GM21825 (cell line): ENCODE data around the gene TOX2.

Experiments used
- ATAC-seq: cut with Tn5 transposase; IDR thresholded peaks from one replicate; pipeline ENCODE4 v1.9.1; 2021; ENCODE audit warnings: mild to moderate bottlenecking, moderate library complexity; ENCODE audit not compliant: unreplicated experiment

The TOX2 gene

GRCh38 chr20:43938932-43939761 is 24.5 kb downstream of the TOX2 start:
- ATAC-seq: no peak

DNA sequence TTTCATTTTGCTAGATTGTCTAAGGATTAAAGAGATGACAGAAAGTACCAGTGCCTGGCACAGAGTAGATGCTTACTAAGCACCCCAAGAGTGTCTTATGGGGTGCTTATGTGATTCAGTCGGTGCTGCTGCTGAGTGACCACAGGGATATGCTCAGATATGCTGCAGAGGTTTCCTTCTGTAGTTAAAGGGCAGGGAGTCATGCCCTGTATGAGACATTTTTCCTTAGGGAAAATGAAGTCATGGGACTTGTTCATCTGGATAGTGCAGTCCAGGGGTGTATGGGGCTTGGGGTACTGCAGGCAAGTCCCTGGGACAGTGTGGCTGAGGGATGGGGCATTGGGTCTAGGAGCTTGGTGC is 25.1 kb downstream of the TOX2 start:
- no peak for ATAC-seq

DNA sequence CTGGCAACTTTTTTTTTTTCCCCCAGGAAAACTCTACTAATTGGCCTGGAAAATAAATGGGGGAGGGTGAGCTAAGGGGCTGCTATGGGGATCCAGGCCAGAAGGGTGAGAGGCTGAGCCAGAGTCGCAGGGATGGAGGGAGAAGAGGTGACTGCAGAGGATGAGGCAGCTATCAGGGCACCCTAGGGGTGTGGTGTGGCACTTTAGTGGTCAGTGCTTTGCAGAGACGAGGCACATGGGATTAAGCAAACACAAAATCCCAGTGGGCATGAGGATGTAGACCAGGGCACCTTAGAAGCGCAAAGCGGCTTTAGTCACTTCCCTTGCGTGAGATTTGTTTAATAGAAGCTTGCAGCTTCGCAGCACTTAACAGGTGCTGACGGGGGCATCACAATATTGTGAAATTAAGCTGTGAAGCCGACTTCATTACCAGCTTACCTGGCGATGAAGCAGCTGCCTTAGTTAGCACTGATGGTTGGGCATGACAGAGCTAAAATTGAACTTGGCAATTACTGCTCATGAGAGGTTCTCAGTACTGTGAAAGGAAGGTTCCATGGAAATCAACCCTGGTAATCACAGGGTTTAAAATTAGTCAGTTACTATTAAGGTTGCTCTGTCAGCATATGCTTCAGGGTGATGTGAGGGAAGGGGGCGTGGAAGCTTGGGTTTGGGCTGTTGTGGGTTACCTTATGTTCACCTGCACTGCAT is 26.0 kb downstream of the TOX2 start:
- ATAC-seq: no peak

DNA sequence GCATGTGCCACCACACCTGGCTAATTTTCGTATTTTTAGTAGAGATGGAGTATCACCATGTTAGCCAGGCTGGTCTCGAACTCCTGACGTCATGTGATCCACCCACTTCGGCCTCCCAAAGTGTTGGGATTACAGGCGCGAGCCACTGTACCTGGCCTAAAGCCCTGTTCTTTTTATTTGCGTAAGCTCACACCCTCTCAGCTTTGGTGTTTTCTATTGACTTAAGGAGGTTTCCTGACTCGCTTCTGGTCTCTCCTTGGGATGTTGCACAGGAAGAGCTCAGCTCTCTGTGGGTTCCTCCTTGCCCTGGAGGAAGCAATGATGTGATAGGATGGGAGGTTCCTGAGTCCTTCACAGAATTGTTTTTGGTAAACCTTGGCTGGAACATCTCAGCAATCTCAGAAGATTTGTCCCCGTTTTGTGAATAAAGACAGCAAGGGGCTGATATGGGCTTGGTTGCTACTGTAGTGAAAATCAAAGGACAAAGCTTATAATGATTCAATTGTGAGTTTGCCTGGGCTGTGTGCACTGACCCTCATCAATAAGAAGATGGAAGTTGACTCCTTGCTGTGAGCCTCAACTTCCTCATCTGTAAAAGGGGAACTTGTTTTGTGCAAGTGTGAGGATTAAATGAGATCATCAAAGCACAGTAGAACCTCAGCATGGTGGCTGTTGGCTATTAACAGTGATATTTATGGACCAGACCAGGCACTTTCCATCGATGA is 27.0 kb downstream of the TOX2 start:
- ATAC-seq: peak; percentile 26

GRCh38 chr20:43942201-43942590 is 27.5 kb downstream of the TOX2 start:
- ATAC-seq: peak; percentile 9

DNA sequence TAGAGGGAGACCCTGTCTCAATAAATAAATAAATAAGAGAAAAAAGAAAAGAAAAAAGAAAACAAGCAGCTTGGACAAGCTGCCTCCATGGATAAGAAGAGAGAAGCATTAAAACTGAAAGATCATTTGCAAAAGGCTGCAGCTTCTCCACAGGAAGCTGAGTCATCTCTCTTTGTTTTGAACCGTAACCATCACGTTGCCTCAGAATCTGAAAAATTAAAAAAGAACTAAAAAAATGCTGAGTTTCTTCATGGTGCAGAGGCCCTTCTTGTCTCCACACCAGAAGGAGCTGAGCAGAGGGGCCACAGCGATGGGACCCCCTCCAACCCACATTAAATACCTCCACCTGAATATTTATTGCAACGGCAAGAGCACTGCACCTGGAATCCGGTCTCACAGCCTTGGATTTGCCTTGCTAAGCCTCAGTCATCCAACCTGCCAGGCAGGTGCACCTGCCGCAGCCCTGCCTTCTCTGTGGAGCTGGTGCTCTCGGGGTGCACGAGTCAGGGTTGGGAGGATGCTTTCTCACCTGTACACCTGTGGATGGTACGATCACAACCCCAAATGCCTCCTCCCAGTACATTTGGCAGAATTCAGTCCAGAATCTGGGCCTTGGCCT is 28.1 kb downstream of the TOX2 start:
- ATAC-seq: peak; percentile 56

DNA sequence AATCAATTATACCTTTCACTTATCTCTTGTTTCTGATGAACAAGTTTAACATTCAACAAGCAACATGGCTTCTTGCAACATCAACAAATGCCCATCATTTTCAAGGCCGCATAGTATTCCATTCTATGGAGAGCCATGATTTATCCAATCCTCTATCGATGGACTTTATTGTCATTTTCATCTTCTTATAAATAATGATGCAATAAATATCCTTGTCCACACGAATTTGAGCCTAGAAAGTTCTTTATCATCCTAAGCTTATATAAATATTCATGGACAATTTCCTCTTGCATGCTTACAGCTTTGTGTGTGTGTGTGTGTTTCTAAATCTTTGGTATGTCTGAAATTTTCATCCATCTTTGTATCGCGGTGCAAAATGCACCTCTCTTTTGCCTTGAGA is 29.1 kb downstream of the TOX2 start:
- no peak for ATAC-seq

GRCh38 chr20:43944653-43945235 is 30.1 kb downstream of the TOX2 start:
- no peak for ATAC-seq

- no peak for ATAC-seq
Measured at GRCh38 chr20:43945391-43946205, 30.9 kb downstream of the TOX2 start.

DNA sequence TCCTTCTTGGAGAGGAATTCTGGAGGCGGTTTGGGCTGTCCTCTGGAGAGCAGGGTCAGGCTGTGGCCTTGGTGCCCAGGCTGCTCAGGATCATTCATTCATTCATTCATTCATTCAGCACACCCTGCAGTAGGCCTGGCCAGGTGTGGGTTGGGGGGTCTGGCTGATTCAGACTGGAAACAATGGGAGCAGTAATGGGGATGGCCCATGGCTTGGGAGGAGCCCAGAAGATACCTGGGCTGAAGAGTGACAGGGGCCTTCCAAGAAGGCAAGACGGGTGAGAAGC is 31.5 kb downstream of the TOX2 start:
- no peak for ATAC-seq

DNA sequence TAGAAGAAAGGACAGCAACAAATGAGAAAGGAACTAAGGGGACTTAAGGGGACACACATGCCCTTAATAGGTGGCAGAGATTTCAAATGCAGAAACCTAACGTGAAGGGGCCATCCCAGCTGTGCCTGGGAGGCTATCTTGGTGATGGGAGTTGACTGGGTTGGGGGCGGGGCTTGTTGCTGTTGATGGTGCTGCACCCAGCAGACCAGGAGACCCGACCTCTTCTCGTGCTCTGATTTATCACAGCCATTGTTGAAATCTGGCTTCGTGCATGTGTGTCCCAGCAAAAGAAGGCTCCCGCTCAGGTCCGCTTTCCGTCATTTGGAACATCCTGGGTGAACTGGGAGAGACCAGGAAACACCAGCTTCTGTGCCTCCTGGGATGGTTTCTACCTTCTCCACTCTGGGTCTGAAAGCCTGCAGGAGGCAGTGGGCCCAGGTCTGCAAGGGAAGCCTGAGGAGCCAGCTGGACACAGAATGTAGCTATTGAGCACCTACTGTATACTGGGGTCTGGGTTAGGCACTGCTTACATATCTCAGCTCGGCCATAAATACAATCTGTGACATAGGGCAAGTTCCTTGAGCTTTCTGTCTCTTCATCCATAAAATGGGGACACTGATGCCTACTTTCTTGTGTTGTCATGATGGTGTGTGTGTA is 32.1 kb downstream of the TOX2 start:
- ATAC-seq: no peak

DNA sequence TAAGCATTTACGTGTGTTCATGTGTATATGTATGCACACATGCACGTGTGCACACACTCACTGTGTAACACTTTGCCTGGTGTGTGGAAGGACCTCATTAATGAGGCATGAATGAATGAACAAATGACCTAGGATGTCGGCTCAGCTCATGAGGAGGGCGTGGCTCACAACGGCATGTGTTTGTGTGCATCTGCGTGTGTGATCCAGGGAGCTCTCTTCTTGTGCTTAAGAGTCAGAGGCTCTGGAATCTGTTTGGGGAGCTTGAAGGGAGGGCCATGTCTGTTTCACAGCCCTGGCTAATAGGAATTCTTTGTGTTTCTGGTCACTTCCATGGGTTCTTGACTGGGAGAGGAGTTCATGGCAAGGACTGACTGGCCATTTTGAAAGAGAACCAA is 32.7 kb downstream of the TOX2 start:
- ATAC-seq: no peak

GRCh38 chr20:43948455-43948854 is 33.8 kb downstream of the TOX2 start:
- ATAC-seq: no peak

DNA sequence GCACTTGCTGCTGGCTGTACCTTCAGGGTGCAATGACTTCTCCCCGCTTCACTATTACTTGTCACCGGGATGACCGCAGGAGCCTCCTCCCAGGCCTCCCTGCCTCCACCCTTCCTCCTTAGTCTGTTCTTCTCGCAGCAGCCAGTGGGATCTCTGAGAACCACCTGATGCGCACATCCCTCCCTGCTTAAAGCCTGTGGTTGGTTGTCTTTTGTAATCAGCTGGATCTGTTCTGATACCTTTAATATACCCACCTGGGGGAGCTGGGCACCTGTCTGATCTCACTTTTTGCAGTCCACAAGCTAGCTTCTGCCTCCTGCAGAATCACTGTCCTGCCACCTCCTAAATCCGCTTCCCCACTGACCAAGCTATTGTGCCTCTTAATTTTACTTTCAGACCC is 34.6 kb downstream of the TOX2 start:
- no peak for ATAC-seq

DNA sequence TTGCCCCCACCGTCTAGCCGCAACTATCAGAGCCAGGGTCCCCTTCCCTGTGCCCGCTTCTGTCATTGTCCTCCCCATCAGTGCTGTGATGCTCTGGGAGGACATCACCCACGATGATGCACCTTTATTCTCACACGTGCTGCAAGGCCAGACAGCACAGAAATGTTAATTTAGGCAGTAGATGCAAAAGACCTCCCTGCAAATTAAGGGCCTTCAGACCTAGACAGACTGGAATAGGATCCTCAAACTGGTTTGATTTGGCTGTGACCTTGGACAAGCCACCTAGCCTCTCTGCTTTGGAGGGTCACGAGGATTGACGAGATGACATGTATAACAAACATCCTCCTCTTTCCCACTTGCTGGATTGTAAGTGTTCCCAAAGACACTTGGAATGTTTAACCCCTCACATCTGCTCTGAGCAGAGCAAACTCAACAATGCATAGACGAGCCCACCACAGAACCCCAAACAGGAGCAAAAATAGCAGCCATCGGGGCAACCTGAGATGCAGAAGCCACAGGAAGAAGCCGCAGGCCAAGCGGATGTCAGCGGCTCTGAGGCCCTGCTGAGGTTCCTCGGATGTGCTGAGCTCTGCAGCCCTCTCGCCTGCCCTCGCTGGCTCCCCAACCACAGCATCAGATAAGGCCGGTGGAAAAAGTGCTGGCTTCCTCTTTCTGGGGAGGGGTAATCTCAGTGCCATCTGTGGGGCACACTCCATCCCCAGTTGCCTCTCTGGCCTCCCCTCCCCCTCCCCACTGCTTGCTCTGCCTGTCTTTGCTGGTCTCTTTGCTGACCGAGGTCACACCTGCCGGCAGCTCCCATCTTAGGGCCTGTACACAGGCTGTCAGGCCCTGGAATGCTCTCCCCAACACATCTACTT is 35.3 kb downstream of the TOX2 start:
- ATAC-seq: peak; percentile 67

DNA sequence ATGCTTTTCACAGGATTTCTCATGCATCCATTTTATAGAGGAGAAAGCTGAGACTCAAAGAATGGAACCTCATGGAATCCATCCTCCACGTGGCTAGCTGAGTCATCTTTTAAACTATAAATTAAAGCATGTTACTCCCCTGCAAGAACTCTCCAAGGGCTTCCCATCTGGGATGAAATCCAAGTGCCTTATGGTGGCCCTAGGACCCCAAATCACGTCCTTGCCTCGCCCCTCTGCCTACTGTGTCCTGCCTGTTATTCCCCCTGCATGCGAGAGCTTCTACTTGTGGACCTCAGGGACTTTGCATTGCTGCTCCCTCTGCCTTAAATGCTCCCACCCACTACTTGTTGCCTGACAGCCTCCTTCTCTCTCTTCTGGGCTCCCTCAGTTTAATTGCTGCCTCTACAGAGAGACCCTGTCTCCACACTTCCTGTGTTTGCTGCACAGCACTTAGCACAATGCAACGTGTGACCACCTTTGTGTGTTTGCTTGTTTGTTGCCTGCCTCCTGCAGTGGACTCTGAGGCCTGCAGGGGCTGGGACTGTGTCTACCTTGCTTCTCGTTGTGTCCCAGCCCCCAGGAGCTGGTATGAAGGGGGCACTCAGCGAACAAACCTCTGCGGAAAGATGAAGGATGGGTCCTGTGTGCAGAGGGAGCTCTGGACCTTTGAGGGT is 39.4 kb downstream of the TOX2 start:
- no peak for ATAC-seq

GRCh38 chr20:43954704-43955061 is 40.0 kb downstream of the TOX2 start:
- ATAC-seq: no peak

DNA sequence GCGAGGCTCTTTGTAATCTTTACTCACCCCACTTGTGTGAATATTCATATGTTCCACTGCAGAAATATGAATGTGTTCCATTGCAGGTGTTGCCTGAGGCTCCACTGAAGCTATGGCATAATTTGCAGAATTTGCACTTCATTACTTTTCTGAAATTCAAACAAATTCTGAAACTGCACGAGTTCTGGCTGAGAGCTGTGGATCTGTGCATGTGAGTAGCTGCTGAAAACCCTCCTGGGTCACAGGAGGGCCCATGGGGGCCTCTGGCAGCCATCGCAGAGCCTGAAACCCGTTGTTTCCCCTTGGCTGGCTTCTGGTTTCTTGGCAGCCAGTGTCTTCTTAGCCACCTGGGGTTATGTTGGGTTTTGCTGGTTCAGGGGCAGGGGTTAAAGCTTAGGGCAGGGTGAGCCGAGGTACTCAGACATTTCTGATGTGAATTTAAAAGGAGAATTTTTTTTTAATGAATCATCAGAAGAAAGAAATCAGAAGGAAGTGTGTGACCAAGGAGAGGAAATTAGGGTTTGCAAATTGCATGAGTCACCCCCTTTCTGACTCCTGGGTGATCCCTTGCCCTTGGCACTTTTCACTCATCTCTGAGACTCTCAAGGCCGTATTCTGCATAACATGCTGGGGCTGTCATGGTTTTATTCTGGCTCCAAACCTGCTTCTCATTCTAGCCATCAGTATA is 40.6 kb downstream of the TOX2 start:
- ATAC-seq: peak; percentile 71
